Measurements from ENCODE around the gene SGSM1. TPM values are rescaled to one million over a fixed set of nuclear protein-coding genes. Genes with fewer than 3 reads are reported as not detected.

SGSM1 gene
- total and polyA plus RNA-seq, 8 donors = 2.0 to 5.3 (median 4.3) TPM

- ATAC-seq (no peak), DNase-seq (no peak)
- Histone ChIP-seq H3K4me3 (no peak overlapping the region), H3K9me3 (no peaks in the 10 kb centered on the region), H3K4me1 (no peaks in the 10 kb centered on the region), H3K36me3 (no peaks in the 10 kb centered on the region), H3K27ac (no peak overlapping the region), H3K27me3 (no peaks in the 10 kb centered on the region)
- TF ChIP-seq CTCF (IDR thresholded peaks at IDR 0.05) = no peak
- intact Hi-C loops (cut with DNase I) = loop anchor here in 1 of 2 donors (5.0 kb wide), 1 partner anchor 80 kb away; no protein-coding TSS in a partner anchor
Measured at GRCh38 chr22:24847490-24847889, 41.5 kb downstream of the SGSM1 start.

GRCh38 chr22:24848559-24849168 is 42.7 kb downstream of the SGSM1 start:
- Histone ChIP-seq H3K4me1 (no peaks in the 10 kb centered on the region), H3K36me3 (no peaks in the 10 kb centered on the region), H3K9me3 (no peaks in the 10 kb centered on the region), H3K27ac (no peak overlapping the region), H3K27me3 (no peaks in the 10 kb centered on the region), H3K4me3 (no peak overlapping the region)
- intact Hi-C loops (cut with DNase I) = loop anchor here in 1 of 2 donors (5.0 kb wide), 1 partner anchor 81 kb away; no protein-coding TSS in a partner anchor
- DNase-seq (no peak), ATAC-seq (no peak)
- TF ChIP-seq CTCF (IDR thresholded peaks at IDR 0.05) = no peak

- peaks cover 0 to 5% of the 10 kb centered on the region in 2 donors for H3K36me3 ChIP-seq
- H3K27me3 ChIP-seq = no peaks in the 10 kb centered on the region
- H3K4me1 ChIP-seq = no peaks in the 10 kb centered on the region
- H3K9me3 ChIP-seq = no peaks in the 10 kb centered on the region
- H3K4me3 ChIP-seq = no peak overlapping the region
- intact Hi-C loops (cut with DNase I) = no loop called here
- no peak overlapping the region for H3K27ac ChIP-seq
- ATAC-seq (no peak), DNase-seq (no peak)
- no peak for TF ChIP-seq CTCF (IDR thresholded peaks at IDR 0.05)
Measured at GRCh38 chr22:24855794-24856193, 49.8 kb downstream of the SGSM1 start.

- ATAC-seq = no peak
- intact Hi-C loops (cut with DNase I) = no loop called here
- no peak overlapping the region for H3K4me3 ChIP-seq
- no peaks in the 10 kb centered on the region for H3K9me3 ChIP-seq
- no peaks in the 10 kb centered on the region for H3K27me3 ChIP-seq
- TF ChIP-seq CTCF (IDR thresholded peaks at IDR 0.05) = no peak
- no peak for DNase-seq
- no peak overlapping the region for H3K27ac ChIP-seq
- peaks cover 0 to 5% of the 10 kb centered on the region in 2 donors for H3K36me3 ChIP-seq
- no peaks in the 10 kb centered on the region for H3K4me1 ChIP-seq
Measured at GRCh38 chr22:24857576-24857975, 51.6 kb downstream of the SGSM1 start.

- Histone ChIP-seq H3K36me3 (peaks cover 0 to 5% of the 10 kb centered on the region in 2 donors), H3K27ac (no peak overlapping the region), H3K4me1 (no peaks in the 10 kb centered on the region), H3K4me3 (no peak overlapping the region), H3K27me3 (no peaks in the 10 kb centered on the region), H3K9me3 (no peaks in the 10 kb centered on the region)
- TF ChIP-seq CTCF (IDR thresholded peaks at IDR 0.05) = no peak
- DNase-seq (no peak), ATAC-seq (no peak)
- intact Hi-C loops (cut with DNase I) = no loop called here
Measured at GRCh38 chr22:24859587-24859986, 53.6 kb downstream of the SGSM1 start.
